Osteoblast (primary cell): ENCODE results near the gene KRT82. TPM values are rescaled to one million over a fixed set of nuclear protein-coding genes. Genes with fewer than 3 reads are reported as not detected.

ENCODE experiments used
- DNase-seq: peaks from one replicate; pipeline ENCODE4 v3.0.0; 2011; ENCODE audit warnings: low spot score, mixed read lengths; ENCODE audit not compliant: insufficient read length; ENCODE audit errors: missing footprints
- H2AFZ ChIP-seq: 2 replicates; pipeline ENCODE4 v1.6.0; 2011; ENCODE audit warnings: mild to moderate bottlenecking, low read length
- H3K27ac ChIP-seq: 2 replicates; pipeline ENCODE4 v1.5.1; 2011; ENCODE audit warnings: mild to moderate bottlenecking, low read depth, low read length, moderate library complexity
- H3K27me3 ChIP-seq: 2 replicates; pipeline ENCODE4 v1.6.0; 2012; ENCODE audit warnings: mild to moderate bottlenecking, control low read depth, inconsistent platforms, low read length, moderate library complexity; ENCODE audit not compliant: insufficient read depth
- H3K36me3 ChIP-seq: 2 replicates; pipeline ENCODE4 v1.5.1; 2011; ENCODE audit warnings: mild to moderate bottlenecking, low read length, control low read depth, moderate library complexity; ENCODE audit not compliant: insufficient read depth
- H3K4me1 ChIP-seq: 2 replicates; pipeline ENCODE4 v1.5.1; 2011; ENCODE audit warnings: mild to moderate bottlenecking, low read length, control low read depth, moderate library complexity; ENCODE audit not compliant: insufficient read depth
- H3K4me2 ChIP-seq: 2 replicates; pipeline ENCODE4 v1.6.0; 2011; ENCODE audit warnings: mild to moderate bottlenecking, low read length; ENCODE audit not compliant: insufficient read depth
- H3K4me3 ChIP-seq: fragments of 200-600 bp; sonication (generic); 3 replicates; pipeline ENCODE4 v1.5.1; 2012; ENCODE audit warnings: mild to moderate bottlenecking, low read length, inconsistent platforms; ENCODE audit not compliant: insufficient read depth
- H3K79me2 ChIP-seq: 2 replicates; pipeline ENCODE4 v1.6.0; 2012; ENCODE audit warnings: mild to moderate bottlenecking, low read length, control low read depth, inconsistent platforms; ENCODE audit not compliant: insufficient read depth
- H3K9me3 ChIP-seq: 2 replicates; pipeline ENCODE4 v1.5.1; 2011; ENCODE audit warnings: low read depth, low read length, control low read depth
- H4K20me1 ChIP-seq: 2 replicates; pipeline ENCODE4 v1.6.0; 2012; ENCODE audit warnings: mild to moderate bottlenecking, low read length, control low read depth; ENCODE audit not compliant: insufficient read depth
- total RNA-seq: library from RNA; depleted of rRNA; stranded (reverse); fragments of >200 nt; gene quantifications from 2 replicates; pipeline ENCODE4 v1.2.3, GENCODE V29; 2012
- TF ChIP-seq, protein P1 (sequence below): IDR thresholded peaks from 2 replicates; pipeline ENCODE4 v1.5.1; 2011; ENCODE audit warnings: mild to moderate bottlenecking, low read depth, low read length, moderate library complexity; ENCODE audit errors: extremely low read depth

The KRT82 gene
- total RNA-seq, 1 donor = not detected

DNA sequence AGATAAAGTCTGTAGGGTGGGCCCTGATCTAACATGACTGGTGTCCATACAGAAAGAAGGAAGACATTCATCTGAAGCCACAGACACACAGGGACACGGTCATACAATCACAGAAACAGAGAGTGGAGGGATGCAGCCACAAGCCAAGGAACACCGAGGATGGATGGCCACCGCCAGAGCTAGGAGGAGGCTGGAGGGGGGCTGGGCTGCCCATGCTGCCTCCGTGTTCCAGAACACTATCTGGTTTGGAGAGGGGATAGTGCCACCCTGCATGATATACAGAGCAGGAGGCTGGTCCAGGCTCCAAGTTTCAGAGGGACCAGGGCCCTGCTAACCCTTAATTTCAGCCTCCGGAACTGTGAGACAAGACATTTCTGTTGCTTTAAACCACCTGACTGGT, 19.3 kb upstream of the KRT82 start:
- H3K9me3 ChIP-seq = no peaks in the 10 kb centered on the region
- no peak overlapping the region for H3K4me2 ChIP-seq
- TF ChIP-seq, protein P1, sequence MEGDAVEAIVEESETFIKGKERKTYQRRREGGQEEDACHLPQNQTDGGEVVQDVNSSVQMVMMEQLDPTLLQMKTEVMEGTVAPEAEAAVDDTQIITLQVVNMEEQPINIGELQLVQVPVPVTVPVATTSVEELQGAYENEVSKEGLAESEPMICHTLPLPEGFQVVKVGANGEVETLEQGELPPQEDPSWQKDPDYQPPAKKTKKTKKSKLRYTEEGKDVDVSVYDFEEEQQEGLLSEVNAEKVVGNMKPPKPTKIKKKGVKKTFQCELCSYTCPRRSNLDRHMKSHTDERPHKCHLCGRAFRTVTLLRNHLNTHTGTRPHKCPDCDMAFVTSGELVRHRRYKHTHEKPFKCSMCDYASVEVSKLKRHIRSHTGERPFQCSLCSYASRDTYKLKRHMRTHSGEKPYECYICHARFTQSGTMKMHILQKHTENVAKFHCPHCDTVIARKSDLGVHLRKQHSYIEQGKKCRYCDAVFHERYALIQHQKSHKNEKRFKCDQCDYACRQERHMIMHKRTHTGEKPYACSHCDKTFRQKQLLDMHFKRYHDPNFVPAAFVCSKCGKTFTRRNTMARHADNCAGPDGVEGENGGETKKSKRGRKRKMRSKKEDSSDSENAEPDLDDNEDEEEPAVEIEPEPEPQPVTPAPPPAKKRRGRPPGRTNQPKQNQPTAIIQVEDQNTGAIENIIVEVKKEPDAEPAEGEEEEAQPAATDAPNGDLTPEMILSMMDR = no peak
- no peaks in the 10 kb centered on the region for H4K20me1 ChIP-seq
- H3K27ac ChIP-seq = no peak overlapping the region
- H3K27me3 ChIP-seq = peaks cover 38% of the 10 kb centered on the region
- no peak overlapping the region for H3K4me3 ChIP-seq
- peaks cover 3% of the 10 kb centered on the region for H3K4me1 ChIP-seq
- H3K79me2 ChIP-seq = no peaks in the 10 kb centered on the region
- no peak overlapping the region for H2AFZ ChIP-seq
- no peaks in the 10 kb centered on the region for H3K36me3 ChIP-seq
- no peak for DNase-seq

- H3K4me2 ChIP-seq = no peak overlapping the region
- H3K4me3 ChIP-seq = no peak overlapping the region
- H3K27ac ChIP-seq = no peak overlapping the region
- no peak for DNase-seq
- no peaks in the 10 kb centered on the region for H3K79me2 ChIP-seq
- peaks cover 3% of the 10 kb centered on the region for H3K4me1 ChIP-seq
- no peaks in the 10 kb centered on the region for H3K9me3 ChIP-seq
- TF ChIP-seq, protein P1 = no peak
- no peaks in the 10 kb centered on the region for H3K36me3 ChIP-seq
- H3K27me3 ChIP-seq = peaks cover 27% of the 10 kb centered on the region
- no peaks in the 10 kb centered on the region for H4K20me1 ChIP-seq
- H2AFZ ChIP-seq = peak overlapping the region; percentile 67
Measured at GRCh38 chr12:52423661-52424500, 17.7 kb upstream of the KRT82 start.

GRCh38 chr12:52423035-52423434, 16.9 kb upstream of the KRT82 start:
- Histone ChIP-seq H2AFZ (peak overlapping the region; percentile 67), H4K20me1 (no peaks in the 10 kb centered on the region), H3K79me2 (no peaks in the 10 kb centered on the region), H3K4me1 (peaks cover 3% of the 10 kb centered on the region), H3K4me2 (no peak overlapping the region), H3K9me3 (no peaks in the 10 kb centered on the region), H3K27ac (no peak overlapping the region), H3K27me3 (peaks cover 19% of the 10 kb centered on the region), H3K36me3 (no peaks in the 10 kb centered on the region), H3K4me3 (no peak overlapping the region)
- no peak for DNase-seq
- TF ChIP-seq, protein P1 = no peak

GRCh38 chr12:52419656-52420055, 13.5 kb upstream of the KRT82 start:
- no peaks in the 10 kb centered on the region for H3K9me3 ChIP-seq
- H3K4me1 ChIP-seq = peaks cover 7% of the 10 kb centered on the region
- H2AFZ ChIP-seq = no peak overlapping the region
- no peak overlapping the region for H3K27ac ChIP-seq
- TF ChIP-seq, protein P1 = no peak
- H3K27me3 ChIP-seq = peaks cover 9% of the 10 kb centered on the region
- no peak for DNase-seq
- no peak overlapping the region for H3K4me2 ChIP-seq
- H3K36me3 ChIP-seq = no peaks in the 10 kb centered on the region
- no peaks in the 10 kb centered on the region for H4K20me1 ChIP-seq
- H3K4me3 ChIP-seq = no peak overlapping the region
- H3K79me2 ChIP-seq = no peaks in the 10 kb centered on the region
